ENCODE results near the gene FAM53B.

GRCh38 chr10:124725171-124725631 is 19.0 kb downstream of the FAM53B start:
- TF ChIP-seq POLR2A (IDR thresholded peaks at IDR 0.05) (no peak), CTCF (IDR thresholded peaks at IDR 0.05) (no peak)
